Mesenchymal stem cell (in vitro differentiated cells and primary cell): Measurements from ENCODE around the gene TEAD4.
A peak's percentile ranks its signal among the peaks of the same experiment; 100 is the strongest.

Experiments used
- DNase-seq: peaks from one replicate; pipeline ENCODE4 v3.0.0-alpha.2; 2013
- H2AFZ ChIP-seq: one replicate; pipeline ENCODE4 v1.6.1; 2013; ENCODE audit warnings: low read depth, mild to moderate bottlenecking, control low read depth, inconsistent platforms, low read length, moderate library complexity
- H2AK5ac ChIP-seq: 2 replicates; pipeline ENCODE4 v1.6.1; 2013; ENCODE audit warnings: low read length, moderate library complexity, mild to moderate bottlenecking, inconsistent platforms; ENCODE audit not compliant: severe bottlenecking
- H2BK120ac ChIP-seq: one replicate; pipeline ENCODE4 v1.6.1; 2013; ENCODE audit warnings: low read depth, mild to moderate bottlenecking, inconsistent platforms, low read length, moderate library complexity
- H2BK12ac ChIP-seq, 2 experiments: one replicate each; pipeline ENCODE4 v1.6.1; 2013; ENCODE audit warnings: inconsistent platforms in 2 of 2, low read length in 2 of 2, mild to moderate bottlenecking in 2 of 2, moderate library complexity in 2 of 2, control low read depth in 1 of 2
- H2BK15ac ChIP-seq: one replicate; pipeline ENCODE4 v1.6.1; 2013; ENCODE audit warnings: mild to moderate bottlenecking, low read depth, inconsistent platforms; ENCODE audit not compliant: poor library complexity, severe bottlenecking
- H2BK5ac ChIP-seq: 2 replicates; pipeline ENCODE4 v1.6.1; 2013; ENCODE audit warnings: low read depth, mild to moderate bottlenecking, low read length, control low read depth, inconsistent platforms; ENCODE audit not compliant: poor library complexity, severe bottlenecking
- H3K14ac ChIP-seq, 2 experiments: one replicate each; pipeline ENCODE4 v1.6.1; 2013; ENCODE audit warnings: inconsistent platforms in 2 of 2, low read length in 2 of 2, control low read depth in 1 of 2, mild to moderate bottlenecking in 1 of 2, moderate library complexity in 1 of 2
- H3K18ac ChIP-seq, 2 experiments: one replicate each; pipeline ENCODE4 v1.6.1; 2013; ENCODE audit warnings: inconsistent platforms in 2 of 2, low read length in 2 of 2, control low read depth in 1 of 2, low read depth in 1 of 2, mild to moderate bottlenecking in 1 of 2
- H3K23ac ChIP-seq, 2 experiments: one replicate each; pipeline ENCODE4 v1.6.1; 2013; ENCODE audit warnings: inconsistent platforms in 2 of 2, low read length in 2 of 2, mild to moderate bottlenecking in 2 of 2, moderate library complexity in 2 of 2, control low read depth in 1 of 2
- H3K27ac ChIP-seq: 2 replicates; pipeline ENCODE4 v1.5.1; 2013; ENCODE audit warnings: mild to moderate bottlenecking, moderate library complexity, low read length, control low read depth, inconsistent platforms; ENCODE audit not compliant: poor library complexity, severe bottlenecking
- H3K27me3 ChIP-seq, 2 experiments: 2 replicates each; pipeline versions ENCODE4 v1.6.1 to v1.7.0; 2013; ENCODE audit warnings: low read length in 2 of 2, mild to moderate bottlenecking in 2 of 2, moderate library complexity in 2 of 2, control low read depth in 1 of 2, inconsistent platforms in 1 of 2; ENCODE audit not compliant: control insufficient read depth in 1 of 2, insufficient read depth in 1 of 2
- H3K36me3 ChIP-seq, 2 experiments: 2 replicates each; pipeline versions ENCODE4 v1.6.1 to v1.7.0; 2013; ENCODE audit warnings: low read length in 2 of 2, control low read depth in 1 of 2, inconsistent platforms in 1 of 2, low read depth in 1 of 2, mild to moderate bottlenecking in 1 of 2; ENCODE audit not compliant: insufficient read depth in 2 of 2, control insufficient read depth in 1 of 2
- H3K4ac ChIP-seq, 2 experiments: one replicate each; pipeline ENCODE4 v1.6.1; 2013; ENCODE audit warnings: inconsistent platforms in 2 of 2, low read length in 2 of 2, mild to moderate bottlenecking in 2 of 2, moderate library complexity in 2 of 2, control low read depth in 1 of 2, low read depth in 1 of 2
- H3K4me1 ChIP-seq: 2 replicates; pipeline ENCODE4 v1.6.1; 2013; ENCODE audit warnings: low read depth, low read length, control low read depth; ENCODE audit not compliant: control insufficient read depth, insufficient read depth
- H3K4me2 ChIP-seq: 2 replicates; pipeline ENCODE4 v1.6.1; 2013; ENCODE audit warnings: low read length, mild to moderate bottlenecking, inconsistent platforms; ENCODE audit not compliant: poor library complexity, severe bottlenecking
- H3K4me3 ChIP-seq, 2 experiments: 2 replicates each; pipeline versions ENCODE4 v1.5.1 to v1.7.0; 2013; ENCODE audit warnings: low read length in 2 of 2, mild to moderate bottlenecking in 2 of 2, control low read depth in 1 of 2, low read depth in 1 of 2; ENCODE audit not compliant: insufficient read depth in 1 of 2
- H3K79me1 ChIP-seq: replicated peaks from 2 replicates; pipeline ENCODE4 v1.6.1; 2013; ENCODE audit warnings: mild to moderate bottlenecking, control low read depth, low read length, inconsistent platforms; ENCODE audit not compliant: poor library complexity, severe bottlenecking
- H3K9ac ChIP-seq: 2 replicates; pipeline ENCODE4 v1.7.0; 2013; ENCODE audit warnings: mild to moderate bottlenecking, low read length, moderate library complexity
- H3K9me3 ChIP-seq: 2 replicates; pipeline ENCODE4 v1.7.0; 2013; ENCODE audit warnings: mild to moderate bottlenecking, low read length; ENCODE audit not compliant: control insufficient read depth
- H4K8ac ChIP-seq: one replicate; pipeline ENCODE4 v1.6.1; 2013; ENCODE audit warnings: inconsistent platforms, mild to moderate bottlenecking, low read length, moderate library complexity
- H4K91ac ChIP-seq: one replicate; pipeline ENCODE4 v1.6.1; 2013; ENCODE audit warnings: mild to moderate bottlenecking, low read length, inconsistent platforms
- WGBS: methylation state at CpG from one replicate; pipeline ENCODE4 v1.1.7; 2013; ENCODE audit warnings: mixed read lengths; 5-methylcytosine and 5-hydroxymethylcytosine counted together

Gene TEAD4

GRCh38 chr12:3032770-3033538, 73.8 kb downstream of the TEAD4 start:
- H3K4me1 ChIP-seq = peaks cover 15% of the 10 kb centered on the region
- H3K4me3 ChIP-seq = no peak overlapping the region
- no peak overlapping the region for H3K4ac ChIP-seq
- H3K9ac ChIP-seq = no peak overlapping the region
- H3K4me2 ChIP-seq = no peak overlapping the region
- H2BK12ac ChIP-seq = peak overlapping the region in 1 of 2 experiments; percentile 23
- no peak overlapping the region for H3K27ac ChIP-seq
- H2BK15ac ChIP-seq = no peak overlapping the region
- no peak overlapping the region for H4K8ac ChIP-seq
- no peaks in the 10 kb centered on the region for H3K9me3 ChIP-seq
- H2BK120ac ChIP-seq = no peak overlapping the region
- H3K79me1 ChIP-seq = peaks cover 13% of the 10 kb centered on the region
- H3K18ac ChIP-seq = no peak overlapping the region
- H3K23ac ChIP-seq = peak overlapping the region in 1 of 2 experiments; percentile 74
- DNase-seq = no peak
- H3K14ac ChIP-seq = peak overlapping the region in 1 of 2 experiments; percentile 39
- H2AFZ ChIP-seq = no peak overlapping the region
- peaks cover 17 to 39% of the 10 kb centered on the region in 2 experiments for H3K36me3 ChIP-seq
- WGBS = 81% methylated on average over 27 of the region's 27 CpGs
- H2AK5ac ChIP-seq = no peak overlapping the region
- H4K91ac ChIP-seq = no peak overlapping the region
- H2BK5ac ChIP-seq = no peak overlapping the region
- no peaks in the 10 kb centered on the region for H3K27me3 ChIP-seq

DNA sequence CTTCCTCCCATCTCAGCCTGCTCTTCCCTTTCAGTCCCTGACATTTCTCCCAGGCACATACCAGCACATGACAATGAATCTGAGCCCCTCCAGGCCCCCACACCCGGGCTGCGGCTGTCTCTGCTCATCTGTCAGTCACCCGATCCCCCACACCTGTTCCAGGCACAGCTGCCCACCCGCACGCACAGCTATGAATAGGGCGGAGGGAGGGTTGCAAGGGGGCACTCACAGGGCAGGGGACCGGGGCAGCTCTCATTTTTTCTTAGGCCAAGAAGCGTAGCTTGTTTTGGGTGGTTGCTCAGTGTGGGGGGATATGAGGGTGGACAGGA, 74.3 kb downstream of the TEAD4 start:
- H3K14ac ChIP-seq = no peak overlapping the region

DNA sequence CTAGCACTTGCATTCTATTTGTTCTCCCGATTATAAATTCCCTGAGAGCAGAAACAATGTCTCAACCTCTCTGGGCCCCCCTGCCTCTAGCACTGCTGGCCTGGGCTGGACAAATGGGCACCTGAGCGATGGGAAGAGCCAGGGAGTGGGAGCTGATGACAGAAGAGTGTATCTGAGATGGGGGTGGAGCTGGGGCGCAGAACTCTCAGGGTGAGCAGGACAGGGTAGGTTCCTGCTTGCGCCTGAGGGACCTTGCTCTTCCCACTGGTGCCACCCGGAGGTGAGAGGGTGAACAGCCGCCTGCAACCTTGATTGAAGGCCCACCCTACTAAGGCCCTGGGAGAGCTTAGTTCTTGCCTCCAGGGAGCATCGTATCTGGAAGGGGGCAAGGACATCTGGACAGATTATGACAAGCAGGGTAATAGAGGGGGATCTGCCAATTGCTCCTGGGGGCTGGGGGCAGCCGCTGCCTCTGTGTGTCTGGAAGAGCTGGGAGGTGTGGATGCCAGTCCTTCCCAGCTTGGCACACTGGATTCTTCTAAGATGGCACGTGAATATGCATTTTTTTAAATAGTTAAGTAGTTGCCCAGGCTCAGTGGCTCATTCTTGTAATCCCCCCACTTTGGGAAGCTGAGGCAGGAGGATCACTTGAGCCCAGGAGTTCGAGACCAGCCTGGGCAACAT, 75.0 kb downstream of the TEAD4 start:
- no peak overlapping the region for H4K91ac ChIP-seq
- H3K23ac ChIP-seq = peak overlapping the region in 1 of 2 experiments; percentile 56
- H3K36me3 ChIP-seq = peaks cover 21 to 52% of the 10 kb centered on the region in 2 experiments
- H3K4ac ChIP-seq = no peak overlapping the region
- H4K8ac ChIP-seq = peak overlapping the region; percentile 47
- peak overlapping the region; percentile 60 for H2AK5ac ChIP-seq
- H2BK120ac ChIP-seq = no peak overlapping the region
- H2BK5ac ChIP-seq = no peak overlapping the region
- no peak overlapping the region for H3K4me2 ChIP-seq
- H2AFZ ChIP-seq = no peak overlapping the region
- H3K9ac ChIP-seq = no peak overlapping the region
- H2BK12ac ChIP-seq = no peak overlapping the region
- H3K27me3 ChIP-seq = no peaks in the 10 kb centered on the region
- no peak overlapping the region for H3K14ac ChIP-seq
- peaks cover 15% of the 10 kb centered on the region for H3K4me1 ChIP-seq
- H3K4me3 ChIP-seq = no peak overlapping the region
- H3K27ac ChIP-seq = no peak overlapping the region
- no peak overlapping the region for H3K18ac ChIP-seq
- no peaks in the 10 kb centered on the region for H3K9me3 ChIP-seq
- WGBS = 41% methylated on average over 9 of the region's 10 CpGs
- DNase-seq = peak; percentile 75
- H3K79me1 ChIP-seq = peaks cover 13% of the 10 kb centered on the region
- H2BK15ac ChIP-seq = no peak overlapping the region

More for the DNA sequence above, 74.3 kb downstream of the TEAD4 start:
- no peak overlapping the region for H2AFZ ChIP-seq
- peaks cover 15% of the 10 kb centered on the region for H3K4me1 ChIP-seq
- H3K4me2 ChIP-seq = no peak overlapping the region
- H3K27ac ChIP-seq = no peak overlapping the region
- no peak overlapping the region for H2BK12ac ChIP-seq
- WGBS = 88% methylated on average over 8 of the region's 8 CpGs
- peaks cover 18 to 45% of the 10 kb centered on the region in 2 experiments for H3K36me3 ChIP-seq
- no peak overlapping the region for H3K4ac ChIP-seq
- H3K4me3 ChIP-seq = no peak overlapping the region
- H3K18ac ChIP-seq = no peak overlapping the region
- H2BK120ac ChIP-seq = no peak overlapping the region
- DNase-seq = no peak
- no peak overlapping the region for H2AK5ac ChIP-seq
- H4K8ac ChIP-seq = no peak overlapping the region
- no peak overlapping the region for H2BK15ac ChIP-seq
- no peaks in the 10 kb centered on the region for H3K9me3 ChIP-seq
- H2BK5ac ChIP-seq = no peak overlapping the region
- no peak overlapping the region for H3K9ac ChIP-seq
- no peak overlapping the region for H3K23ac ChIP-seq
- H3K27me3 ChIP-seq = no peaks in the 10 kb centered on the region
- H4K91ac ChIP-seq = no peak overlapping the region
- peaks cover 13% of the 10 kb centered on the region for H3K79me1 ChIP-seq

- Histone ChIP-seq H2AFZ (no peak overlapping the region), H3K14ac (no peak overlapping the region), H3K4me2 (no peak overlapping the region), H3K18ac (no peak overlapping the region), H3K4me3 (no peak overlapping the region), H3K9me3 (no peaks in the 10 kb centered on the region), H3K36me3 (peaks cover 22 to 59% of the 10 kb centered on the region in 2 experiments), H2BK12ac (no peak overlapping the region), H2BK5ac (no peak overlapping the region), H4K91ac (no peak overlapping the region), H3K4me1 (peaks cover 15% of the 10 kb centered on the region), H2BK15ac (no peak overlapping the region), H3K9ac (no peak overlapping the region), H2AK5ac (no peak overlapping the region), H2BK120ac (no peak overlapping the region), H3K27ac (peak overlapping the region; percentile 13), H3K23ac (no peak overlapping the region), H4K8ac (no peak overlapping the region), H3K4ac (no peak overlapping the region), H3K27me3 (no peaks in the 10 kb centered on the region), H3K79me1 (peaks cover 13% of the 10 kb centered on the region)
- 94% methylated on average over 5 of the region's 5 CpGs for whole genome bisulfite sequencing
- no peak for DNase-seq
Observed at GRCh38 chr12:3035171-3035570, 76.0 kb downstream of the TEAD4 start.
